ENCODE results near the gene TDRD12.

The TDRD12 gene

GRCh38 chr19:32872391-32872790, 152.8 kb downstream of the TDRD12 start:
- no peak for DNase-seq

- DNase-seq: no peak
Measured at GRCh38 chr19:32873247-32873959, 153.8 kb downstream of the TDRD12 start.

GRCh38 chr19:32874605-32875004, 155.0 kb downstream of the TDRD12 start:
- DNase-seq: no peak

- DNase-seq: no peak
Measured at GRCh38 chr19:32875428-32875827, 155.9 kb downstream of the TDRD12 start.

- DNase-seq: no peak
Measured at GRCh38 chr19:32876236-32876918, 156.8 kb downstream of the TDRD12 start.

- DNase-seq: no peak
Measured at GRCh38 chr19:32876919-32877285, 157.3 kb downstream of the TDRD12 start.

All from NCI-H2081 (cell line).